PC-3 (cell line): Measurements from ENCODE around the gene DNAH10.

Experiments
- EZH2 ChIP-seq: fragments of 300-600 bp; sonication (generic); IDR thresholded peaks from one replicate; pipeline ENCODE4 v1.6.1; 2017; ENCODE audit warnings: antibody characterized with exemption, mild to moderate bottlenecking, low read length; ENCODE audit not compliant: unreplicated experiment
- EZH2phosphoT487 ChIP-seq: fragments of 300-600 bp; sonication (generic); IDR thresholded peaks from 2 replicates; pipeline ENCODE4 v1.6.1; 2018; ENCODE audit warnings: mild to moderate bottlenecking, antibody characterized with exemption, low read length, borderline replicate concordance
- TF ChIP-seq, protein P1 (sequence below): fragments of 300-600 bp; sonication (generic); conservative IDR thresholded peaks from 2 replicates; pipeline ENCODE4 v1.5.1; 2017; ENCODE audit warnings: antibody characterized with exemption, low read depth, mild to moderate bottlenecking, low read length

DNA sequence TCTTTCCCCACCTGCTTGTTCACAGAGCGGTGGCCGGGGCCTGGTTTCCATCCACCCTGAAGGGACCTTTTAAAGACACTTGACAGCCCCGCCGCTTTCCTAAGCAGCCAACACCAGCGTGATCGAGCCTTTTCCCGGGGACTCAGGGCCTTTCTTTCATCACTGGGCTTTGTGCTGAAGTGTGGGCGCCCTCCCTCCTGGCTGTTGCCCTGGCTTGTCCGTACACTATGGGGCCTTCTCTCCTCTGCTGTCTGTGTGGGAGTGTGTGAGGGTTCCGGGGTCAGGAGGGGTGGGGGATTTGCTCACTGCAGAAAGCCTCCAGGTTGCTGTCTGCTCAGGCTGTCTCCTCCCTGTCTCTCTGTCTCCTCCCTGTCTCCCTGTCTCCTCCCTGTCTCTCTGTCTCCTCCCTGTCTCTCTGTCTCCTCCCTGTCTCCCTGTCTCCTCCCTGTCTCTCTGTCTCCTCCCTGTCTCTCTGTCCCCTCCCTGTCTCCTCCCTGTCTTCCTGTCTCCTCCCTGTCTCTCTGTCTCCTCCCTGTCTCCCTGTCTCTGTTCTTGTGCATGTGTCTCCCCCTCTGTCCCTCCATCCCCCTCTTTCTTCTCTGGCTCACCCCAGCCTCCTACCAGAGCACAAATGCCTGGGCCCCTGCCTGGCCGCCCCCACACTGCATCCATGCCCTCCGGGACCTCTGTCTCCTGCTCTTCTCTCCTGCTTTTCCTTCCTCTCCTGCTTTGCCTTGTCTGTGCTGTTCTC lies 145.8 kb downstream of the DNAH10 start:
- TF ChIP-seq, protein P1, sequence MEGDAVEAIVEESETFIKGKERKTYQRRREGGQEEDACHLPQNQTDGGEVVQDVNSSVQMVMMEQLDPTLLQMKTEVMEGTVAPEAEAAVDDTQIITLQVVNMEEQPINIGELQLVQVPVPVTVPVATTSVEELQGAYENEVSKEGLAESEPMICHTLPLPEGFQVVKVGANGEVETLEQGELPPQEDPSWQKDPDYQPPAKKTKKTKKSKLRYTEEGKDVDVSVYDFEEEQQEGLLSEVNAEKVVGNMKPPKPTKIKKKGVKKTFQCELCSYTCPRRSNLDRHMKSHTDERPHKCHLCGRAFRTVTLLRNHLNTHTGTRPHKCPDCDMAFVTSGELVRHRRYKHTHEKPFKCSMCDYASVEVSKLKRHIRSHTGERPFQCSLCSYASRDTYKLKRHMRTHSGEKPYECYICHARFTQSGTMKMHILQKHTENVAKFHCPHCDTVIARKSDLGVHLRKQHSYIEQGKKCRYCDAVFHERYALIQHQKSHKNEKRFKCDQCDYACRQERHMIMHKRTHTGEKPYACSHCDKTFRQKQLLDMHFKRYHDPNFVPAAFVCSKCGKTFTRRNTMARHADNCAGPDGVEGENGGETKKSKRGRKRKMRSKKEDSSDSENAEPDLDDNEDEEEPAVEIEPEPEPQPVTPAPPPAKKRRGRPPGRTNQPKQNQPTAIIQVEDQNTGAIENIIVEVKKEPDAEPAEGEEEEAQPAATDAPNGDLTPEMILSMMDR: no peak
- no peak for TF ChIP-seq EZH2phosphoT487
- TF ChIP-seq EZH2: no peak
